TTC549 (cell line): ENCODE results near the gene TESMIN.

ENCODE experiments used
- FAIRE-seq: peaks from 2 replicates; lab custom pipeline; 2012; peaks lifted over from hg19 to GRCh38; lab: Jason Lieb, UNC

Gene TESMIN

DNA sequence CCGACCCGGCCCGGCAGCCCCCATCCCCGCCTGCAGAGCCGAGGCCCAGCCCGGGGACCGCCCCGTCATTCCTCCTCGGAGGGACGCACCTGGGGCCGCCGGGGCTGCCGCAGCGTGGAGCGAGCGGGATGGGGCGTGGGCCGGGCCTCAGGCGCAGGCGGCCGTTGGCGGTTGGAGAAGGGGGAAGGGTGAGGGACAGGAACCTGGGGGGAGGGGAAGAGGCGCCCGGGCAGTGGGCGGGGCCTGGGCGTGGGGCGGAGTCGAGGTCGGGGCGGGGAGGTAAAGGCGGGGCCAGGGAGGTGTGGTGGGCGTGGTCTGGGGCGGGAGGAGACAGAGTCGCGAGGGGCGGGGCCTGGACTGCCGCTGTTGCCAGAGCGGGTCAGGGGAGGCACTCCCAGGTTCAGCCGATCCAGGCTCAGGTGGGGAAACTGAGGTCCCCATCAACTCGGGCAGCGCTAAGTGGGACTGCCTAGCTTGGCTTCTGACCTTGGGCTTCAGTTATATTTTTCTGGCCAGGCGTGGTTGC, at the start of gene TESMIN:
Gene TESMIN (minus strand): TSS at position 190 of the 526 bp plus-strand sequence. CDS start 860 bp downstream, outside the sequence.
- no peak for FAIRE-seq

GRCh38 chr11:68798221-68798813, 47.0 kb upstream of the TESMIN start:
- FAIRE-seq: no peak

DNA sequence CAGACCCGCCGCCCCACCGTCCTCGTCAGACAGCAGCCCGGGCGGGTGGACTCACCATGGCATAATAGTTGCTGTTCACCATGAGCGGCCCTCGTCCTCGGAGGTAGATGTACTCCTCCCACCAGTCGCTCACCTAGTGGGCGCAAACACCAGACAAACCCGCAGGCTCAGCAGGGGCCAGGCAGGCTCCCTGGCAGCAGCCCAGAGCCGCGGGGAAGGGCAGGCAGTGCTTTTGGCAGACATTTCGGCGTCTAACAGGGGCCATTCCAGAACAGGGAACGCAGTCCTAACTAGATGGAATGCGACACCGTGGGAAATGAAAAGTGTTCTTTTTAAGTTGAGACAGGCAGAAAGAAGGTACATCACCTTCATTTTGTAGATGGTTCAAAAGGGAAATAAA, 45.5 kb upstream of the TESMIN start:
- no peak for FAIRE-seq

- no peak for FAIRE-seq
These were observed 41.2 kb upstream of the TESMIN start for GRCh38 chr11:68792400-68792966.

DNA sequence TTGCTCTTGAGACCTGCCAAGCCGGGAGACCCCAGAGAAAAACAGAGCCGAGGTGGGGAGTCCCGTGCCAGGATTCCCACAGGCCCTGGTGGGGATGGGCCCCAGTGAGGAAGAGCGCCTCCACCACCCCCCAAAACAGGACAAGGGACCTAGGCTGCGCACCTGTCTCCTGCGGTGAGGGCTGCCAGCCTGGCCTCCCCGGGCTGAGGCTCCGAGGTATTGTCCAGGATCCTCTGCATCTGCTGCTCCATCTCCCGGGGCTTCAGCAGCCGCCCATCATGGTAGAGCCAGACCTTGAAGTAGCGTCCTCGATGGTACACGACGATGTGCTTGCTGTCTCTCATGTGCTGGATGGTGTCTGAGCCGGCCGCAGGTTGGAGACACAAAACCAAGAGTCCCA, 33.3 kb upstream of the TESMIN start:
- no peak for FAIRE-seq

DNA sequence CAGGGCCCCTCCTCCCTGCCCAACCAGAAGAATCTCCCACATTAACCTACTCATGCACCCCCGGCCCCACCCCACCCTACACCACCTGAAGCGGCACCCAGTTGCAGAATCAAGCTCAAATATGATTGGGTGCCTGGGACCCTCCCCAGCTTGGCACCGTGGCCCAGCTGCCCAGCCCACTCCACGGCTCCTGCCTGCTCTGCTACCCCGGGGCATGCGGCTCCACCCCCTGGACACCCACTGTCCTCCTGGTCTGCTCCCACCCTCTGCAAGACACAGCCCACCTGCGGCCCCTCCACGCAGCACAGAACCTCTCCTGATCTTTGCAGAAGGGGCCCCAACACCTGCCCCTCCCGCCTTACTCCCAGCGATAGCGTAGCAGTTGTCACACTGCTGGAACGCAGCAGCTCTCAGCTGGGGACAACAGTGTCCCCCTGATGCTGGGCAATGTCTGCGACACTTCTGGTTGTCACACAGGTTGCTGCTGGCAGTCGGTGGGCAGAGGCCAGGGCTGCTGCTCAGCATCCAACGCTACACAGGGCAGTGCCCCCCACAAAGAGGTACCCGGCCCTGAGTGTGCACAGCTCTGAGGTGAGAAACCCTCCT, 32.0 kb upstream of the TESMIN start:
- FAIRE-seq: no peak

DNA sequence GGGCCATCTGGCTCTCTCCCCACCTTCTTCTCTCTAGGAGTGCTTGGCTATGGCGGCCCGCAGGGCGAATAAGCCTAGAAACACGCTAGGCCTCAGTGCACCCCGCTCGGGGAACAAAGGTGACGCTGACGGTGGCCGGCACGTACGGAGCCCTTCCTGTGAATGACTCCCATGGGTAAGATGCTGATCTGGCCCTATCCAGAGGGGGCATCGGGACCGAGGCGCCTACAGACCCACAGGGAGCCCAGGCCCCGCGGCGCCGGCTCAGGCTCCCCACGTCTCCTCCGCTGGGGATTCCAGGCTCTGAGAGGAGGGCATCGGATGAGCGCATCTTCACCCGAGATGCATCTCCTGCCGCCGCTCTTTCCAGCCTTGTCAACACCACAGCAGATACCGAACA, 31.4 kb upstream of the TESMIN start:
- no peak for FAIRE-seq

DNA sequence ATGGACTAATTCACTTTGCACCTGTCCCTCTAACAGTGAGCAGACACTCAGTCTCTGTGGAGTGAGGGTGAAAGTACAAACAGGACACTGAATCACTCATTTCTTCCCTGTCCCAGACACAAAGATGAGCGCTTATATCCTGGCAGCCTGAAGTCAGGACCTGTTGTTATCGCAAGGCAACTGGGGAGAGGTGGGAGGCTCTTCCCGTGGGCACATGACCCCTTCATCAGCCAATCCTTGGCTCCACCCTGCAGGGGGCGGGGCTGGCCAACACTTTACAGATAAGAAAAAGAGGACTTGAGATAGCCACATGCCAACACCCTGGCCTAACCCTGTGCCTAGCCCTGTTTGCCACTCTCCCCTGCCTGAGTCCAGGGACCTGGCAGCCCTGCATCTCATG, 29.5 kb upstream of the TESMIN start:
- FAIRE-seq: no peak

DNA sequence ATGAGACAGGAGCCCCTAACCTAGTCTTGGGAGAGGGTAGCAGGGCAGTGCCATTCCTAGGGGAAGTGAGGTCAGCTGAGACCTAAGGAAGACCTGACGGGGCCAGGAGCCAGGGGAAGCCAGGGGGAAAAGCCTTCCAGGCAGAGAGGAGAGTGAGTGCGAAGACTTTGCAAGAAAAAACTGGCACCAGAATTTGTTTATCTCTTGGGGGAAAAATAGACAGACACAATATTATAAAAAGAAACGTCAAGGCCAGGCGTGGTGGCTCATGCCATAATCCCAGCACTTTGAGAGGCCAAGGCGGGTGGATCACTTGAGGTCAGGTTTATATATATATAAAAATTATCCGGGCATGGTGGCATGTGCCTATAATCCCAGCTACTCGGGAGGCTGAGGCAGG, 26.9 kb upstream of the TESMIN start:
- FAIRE-seq: no peak

GRCh38 chr11:68776442-68777235, 25.3 kb upstream of the TESMIN start:
- FAIRE-seq: no peak

DNA sequence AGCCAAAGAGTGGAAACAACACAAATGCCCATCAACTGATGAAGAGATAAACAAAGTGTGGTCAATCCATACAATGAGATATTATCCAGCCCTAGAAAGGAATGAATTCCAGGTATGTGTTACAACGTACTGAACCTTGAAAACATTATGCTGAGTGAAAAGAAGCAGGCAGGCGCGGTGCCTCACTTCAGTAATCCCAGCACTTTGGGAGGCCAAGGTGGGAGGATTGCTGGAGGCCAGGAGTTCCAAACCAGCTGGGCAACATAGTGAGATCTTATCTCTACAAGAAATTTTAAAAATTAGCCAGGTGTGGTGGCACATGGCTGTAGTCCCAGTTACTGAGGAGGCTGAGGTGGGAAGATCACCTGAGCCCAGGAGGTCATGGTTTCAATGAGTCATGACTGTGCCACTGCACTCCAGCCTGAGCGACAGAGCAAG, 24.6 kb upstream of the TESMIN start:
- FAIRE-seq: no peak

- FAIRE-seq: no peak
These were observed 22.9 kb upstream of the TESMIN start for GRCh38 chr11:68774194-68774585.

DNA sequence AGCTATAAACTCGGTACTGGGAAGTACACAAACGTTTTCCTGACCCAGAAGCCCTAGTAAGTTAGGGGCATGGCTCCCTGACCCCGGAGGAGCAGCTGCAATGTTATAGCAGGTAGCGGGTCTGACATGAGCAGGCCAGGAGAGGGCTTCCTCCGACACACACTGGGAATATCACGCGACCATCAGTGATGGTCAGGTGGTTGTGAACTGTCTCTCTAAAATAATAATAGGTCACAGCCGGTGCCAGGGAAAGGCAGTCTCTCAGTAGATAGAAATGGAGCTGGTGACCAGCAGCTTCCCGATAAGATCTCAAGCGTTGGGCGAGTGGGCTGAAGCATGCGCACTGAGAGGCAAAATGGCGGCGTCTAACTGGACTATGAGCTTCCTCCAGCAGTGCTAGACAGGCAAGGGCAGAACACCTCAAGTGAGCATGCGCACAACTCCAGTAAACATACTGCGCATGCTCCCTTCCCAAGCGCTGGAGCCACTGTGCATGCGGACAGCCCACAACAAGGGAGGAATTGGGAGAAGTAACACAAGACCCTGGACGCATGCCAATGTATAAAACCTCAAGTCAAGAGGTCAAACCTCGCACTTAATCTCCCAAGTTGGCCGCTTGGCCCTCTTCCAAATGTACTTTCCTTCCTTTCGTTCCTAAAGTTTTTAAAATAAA, 22.3 kb upstream of the TESMIN start:
- no peak for FAIRE-seq

GRCh38 chr11:68772936-68773335, 21.6 kb upstream of the TESMIN start:
- FAIRE-seq: no peak

DNA sequence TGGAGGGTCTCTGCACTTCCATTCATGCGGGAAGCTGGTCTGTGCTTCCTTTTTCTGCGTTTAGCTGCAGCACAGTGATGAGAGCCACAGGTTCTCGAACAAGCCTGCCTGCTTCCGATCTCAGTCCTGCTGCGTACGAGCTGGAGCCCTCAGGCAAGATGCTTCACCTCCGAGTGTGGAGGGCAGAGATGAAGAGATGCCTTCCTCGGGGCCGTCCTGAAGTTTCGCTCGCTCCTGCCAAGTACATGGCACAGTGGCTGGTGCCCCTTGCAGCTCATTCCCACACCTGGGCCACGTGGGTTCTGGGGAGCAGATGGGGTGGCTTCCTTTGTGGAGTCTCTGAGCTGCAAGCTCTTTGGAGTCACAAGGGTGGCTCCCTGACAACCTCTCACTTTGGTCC, 19.5 kb upstream of the TESMIN start:
- FAIRE-seq: no peak

- no peak for FAIRE-seq
These were observed 16.4 kb upstream of the TESMIN start for GRCh38 chr11:68767672-68768071.

- no peak for FAIRE-seq
These were observed 15.5 kb upstream of the TESMIN start for GRCh38 chr11:68766786-68767185.

DNA sequence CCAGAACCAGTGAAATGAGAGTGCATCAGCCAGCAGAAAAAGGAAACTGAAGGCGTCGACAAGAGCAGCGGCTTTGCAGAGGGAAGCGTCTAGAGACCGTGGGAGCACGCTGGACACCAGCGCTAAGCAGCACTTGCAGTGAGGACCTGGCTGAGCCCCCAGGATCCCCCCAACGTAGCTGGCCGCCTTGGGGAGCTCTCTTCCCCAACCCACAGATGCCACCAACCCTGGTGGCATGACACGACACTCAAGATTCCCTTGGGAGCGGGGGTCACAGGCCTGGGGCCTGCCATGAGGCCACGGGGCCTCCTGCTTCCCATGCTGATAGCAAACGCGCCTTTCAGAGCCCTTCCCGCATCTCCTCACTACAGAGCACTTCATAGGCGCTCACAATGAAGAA, 13.4 kb upstream of the TESMIN start:
- FAIRE-seq: no peak

DNA sequence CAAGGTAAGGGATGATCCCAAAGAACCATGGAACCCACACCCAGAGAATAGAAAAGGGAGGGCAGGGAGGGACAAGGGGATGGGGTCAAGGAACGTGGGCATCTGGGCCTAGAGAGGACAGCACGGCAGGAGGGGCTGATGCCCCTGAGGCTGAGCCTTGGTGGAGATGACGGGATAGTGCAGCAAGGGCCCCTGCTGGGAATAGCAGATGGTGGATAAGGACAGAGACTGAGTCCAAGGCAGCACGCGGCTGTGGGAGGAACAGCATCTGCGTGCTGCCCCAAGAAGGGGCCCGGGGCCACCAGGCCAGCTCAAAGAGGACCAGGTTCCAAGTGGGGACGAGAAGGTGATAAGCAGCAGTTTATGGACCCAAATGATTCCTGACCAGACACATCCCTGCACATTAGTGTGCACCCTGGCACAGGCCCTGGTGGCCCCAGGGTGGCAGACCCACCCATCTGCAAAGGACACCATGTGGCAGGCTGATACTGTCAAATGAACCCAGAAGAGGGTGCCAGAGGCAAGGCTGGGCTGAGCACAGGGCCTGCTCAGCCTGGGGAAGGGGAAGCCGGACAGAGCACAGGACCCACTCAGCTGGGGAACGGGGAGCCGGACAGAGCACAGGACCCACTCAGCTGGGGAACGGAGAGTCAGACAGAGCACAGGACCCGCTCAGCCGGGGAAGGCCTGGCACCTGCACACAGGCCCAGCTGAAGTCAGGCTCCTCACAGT, 12.8 kb upstream of the TESMIN start:
- FAIRE-seq: no peak

GRCh38 chr11:68763181-68763721, 11.9 kb upstream of the TESMIN start:
- no peak for FAIRE-seq

- FAIRE-seq: no peak
These were observed 11.2 kb upstream of the TESMIN start for GRCh38 chr11:68762481-68762880.
